Stimulated activated CD4-positive, alpha-beta T cell treated with anti-CD3 and anti-CD28 coated beads, Interleukin-2, amount 100 ng/mL, for 48 hours (primary cell): Measurements from ENCODE around the gene ASB16.

Experiments
- DNase-seq, 2 donors: peaks; one replicate each; pipeline ENCODE4 v3.0.0-alpha.2; 2020

ASB16 gene

DNA sequence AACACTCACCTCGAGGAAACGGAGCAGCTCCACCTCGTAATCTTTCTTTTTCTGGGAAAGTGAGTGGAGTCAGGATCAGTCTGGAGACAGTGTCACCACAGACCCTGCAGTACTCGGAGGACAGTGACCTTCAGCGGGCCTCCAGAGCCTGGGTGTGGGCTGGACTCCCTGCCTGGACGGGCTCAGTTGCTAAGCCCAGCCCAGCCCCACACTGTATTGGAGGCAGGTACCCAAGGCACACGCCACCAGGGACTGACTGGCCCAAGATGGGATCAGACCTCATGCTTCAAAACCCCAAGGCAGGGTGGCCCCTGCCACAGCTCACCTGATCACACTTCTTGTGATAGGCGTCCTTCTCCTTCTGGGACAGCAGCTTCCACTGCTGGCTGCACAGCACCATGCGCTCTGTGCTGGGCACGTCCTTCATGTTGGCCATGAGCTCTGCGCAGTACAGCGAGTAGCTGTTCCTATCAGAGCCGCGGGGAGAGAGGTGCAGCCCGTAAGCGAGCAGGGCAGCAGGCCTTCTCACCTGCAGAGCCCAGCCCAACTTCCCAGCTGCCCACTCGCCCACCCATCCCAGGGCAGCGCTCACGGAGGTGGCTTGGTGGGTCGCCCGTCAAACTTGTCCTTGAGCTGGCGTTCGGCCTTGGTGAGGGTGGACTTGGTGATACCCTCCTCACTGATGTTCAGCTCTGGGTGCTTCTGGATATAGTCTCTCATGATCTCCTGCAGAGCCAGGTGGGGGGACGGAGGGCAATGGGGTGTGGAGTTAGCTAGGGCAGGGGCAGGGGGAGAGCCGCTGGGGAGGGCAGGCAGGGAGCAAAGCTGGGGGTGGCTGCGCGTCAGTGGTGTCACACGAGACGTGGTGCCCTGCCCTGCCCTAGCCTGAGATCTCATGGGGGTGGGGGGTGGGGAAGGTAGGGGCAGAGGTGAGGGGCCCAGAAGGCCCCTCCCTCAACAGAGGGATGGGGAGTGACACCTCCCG, 41.1 kb downstream of the ASB16 start:
- DNase-seq = no peak

- no peak for DNase-seq
These were observed 42.3 kb downstream of the ASB16 start for GRCh38 chr17:44212507-44213402.

GRCh38 chr17:44213403-44214229, 43.1 kb downstream of the ASB16 start:
- no peak for DNase-seq

- no peak for DNase-seq
These were observed 43.7 kb downstream of the ASB16 start for GRCh38 chr17:44214230-44214494.

DNA sequence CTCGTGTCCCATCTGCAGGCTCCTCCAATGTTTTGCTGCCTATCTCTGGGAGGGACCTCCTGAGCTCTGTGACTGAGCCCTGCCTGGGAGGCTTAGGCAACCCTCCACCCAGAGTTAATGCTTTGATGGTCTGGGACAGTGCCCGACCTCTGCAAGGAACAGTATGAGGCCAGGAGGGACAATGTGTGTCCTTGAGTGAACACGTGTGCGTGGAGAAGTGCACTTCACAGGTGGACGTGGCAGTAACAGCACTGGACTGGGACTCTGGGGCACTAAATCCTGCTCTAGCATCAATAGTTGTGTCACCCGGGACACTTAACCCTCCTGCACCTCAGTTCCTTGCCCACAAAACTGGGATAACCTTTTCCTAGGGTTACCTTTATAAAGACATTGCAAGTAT, 44.4 kb downstream of the ASB16 start:
- no peak for DNase-seq

DNA sequence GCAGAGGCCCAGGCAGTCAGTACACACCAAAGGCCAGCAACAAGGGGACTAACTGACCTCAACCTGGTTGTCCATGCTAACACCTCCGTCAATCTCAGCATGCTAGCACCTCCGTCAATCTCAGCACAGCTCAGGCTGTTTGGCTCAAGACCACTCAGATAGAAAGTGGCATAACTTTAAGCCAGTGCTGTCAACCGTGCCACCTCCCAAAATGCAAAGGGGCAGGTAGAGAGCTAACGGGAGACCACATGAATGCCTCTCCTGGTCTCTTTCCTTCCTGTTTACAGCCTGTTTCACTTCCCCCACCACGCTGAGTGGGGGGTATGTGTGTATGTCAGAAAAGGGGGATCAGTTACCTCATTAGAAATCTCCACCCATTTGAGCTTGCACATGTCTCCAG, 45.7 kb downstream of the ASB16 start:
- no peak for DNase-seq

DNA sequence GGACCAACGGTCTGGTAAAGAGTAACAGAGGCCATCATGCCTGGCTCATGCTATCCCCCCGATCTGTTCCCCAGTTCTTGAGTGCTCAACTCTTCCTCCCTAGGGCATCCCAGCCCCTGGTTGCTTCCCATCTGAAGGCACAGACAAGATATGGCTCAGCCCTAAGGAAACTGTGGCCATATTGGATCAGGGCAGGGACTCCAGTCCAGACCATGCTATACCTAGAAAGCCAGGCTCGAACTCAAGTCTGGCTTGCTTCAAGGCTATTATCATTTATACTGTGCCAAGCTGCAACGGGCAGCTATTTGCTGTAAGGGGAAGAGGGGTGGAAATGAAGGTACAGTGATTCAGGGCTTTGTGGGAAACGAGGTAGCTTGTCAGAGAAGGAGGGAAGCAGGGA, 46.2 kb downstream of the ASB16 start:
- no peak for DNase-seq

DNA sequence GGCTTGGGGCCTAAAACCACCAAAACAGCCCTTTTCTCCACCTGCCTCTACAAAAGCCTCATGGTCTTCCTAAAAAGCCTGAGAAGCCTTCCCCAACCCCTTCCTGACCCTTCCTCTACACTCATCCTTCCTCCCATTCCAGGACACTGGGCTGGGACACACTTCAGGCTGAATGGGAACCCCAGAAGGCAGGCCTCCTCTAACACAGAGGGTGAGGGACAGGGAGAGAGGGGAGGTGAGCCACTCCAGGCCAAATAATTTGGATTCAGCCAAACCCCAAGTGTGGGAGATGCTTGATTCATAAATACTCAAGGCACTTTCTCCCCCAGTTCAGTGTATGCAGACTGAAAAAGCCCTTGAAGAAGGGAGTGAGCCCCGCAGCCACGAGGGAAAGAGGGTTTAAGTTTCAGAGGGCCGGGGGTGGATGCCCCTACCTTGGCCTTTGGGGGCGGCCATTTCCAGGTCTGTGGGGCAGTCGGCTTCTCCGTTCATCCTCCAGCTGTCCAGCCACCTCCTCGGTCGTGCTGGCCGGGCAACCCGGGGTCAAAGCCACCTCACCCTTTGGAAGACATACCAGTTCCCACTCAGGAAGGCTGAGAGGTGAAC, 47.3 kb downstream of the ASB16 start:
- DNase-seq = no peak

GRCh38 chr17:44218344-44219107, 48.0 kb downstream of the ASB16 start:
- DNase-seq = peak; percentile 80 to 81

DNA sequence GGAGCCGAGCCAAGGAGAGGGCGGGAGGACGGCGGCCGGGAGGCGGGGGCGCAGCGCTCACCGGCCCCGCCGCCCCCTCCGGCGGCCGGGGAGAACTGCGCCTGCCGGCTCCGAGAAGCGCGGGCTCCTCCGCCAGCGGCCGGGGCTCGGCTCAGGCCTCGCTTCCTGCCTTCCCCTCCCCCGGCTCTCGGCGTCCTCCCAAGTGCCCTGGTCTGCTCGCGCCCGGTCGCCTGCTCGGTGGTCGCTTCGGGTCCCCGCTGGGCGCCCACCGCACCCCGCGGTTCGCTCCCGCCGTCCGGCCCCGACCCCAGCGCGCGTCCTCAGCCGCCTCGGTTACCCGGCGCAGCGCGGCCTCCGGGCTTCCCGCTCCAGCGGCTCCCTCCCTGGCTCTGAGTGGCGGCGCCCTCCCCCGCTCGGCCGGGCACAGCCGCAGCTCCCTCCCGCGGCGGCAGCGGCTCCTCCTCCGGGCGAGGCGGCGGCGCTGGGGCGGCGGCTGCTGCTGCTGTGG, 48.7 kb downstream of the ASB16 start:
- peak; percentile 51 to 73 for DNase-seq

GRCh38 chr17:44219616-44220212, 49.2 kb downstream of the ASB16 start, which contains the start of gene UBTF:
Gene UBTF, minus strand, starts transcription at chr17:44219675. Its CDS starts 1,446 bp downstream, at chr17:44218229.
- DNase-seq = peak; percentile 34 to 56

GRCh38 chr17:44220213-44221083, 49.9 kb downstream of the ASB16 start:
- DNase-seq = no peak

GRCh38 chr17:44221084-44221861, 50.8 kb downstream of the ASB16 start:
- peak; percentile 45 to 54 for DNase-seq

DNA sequence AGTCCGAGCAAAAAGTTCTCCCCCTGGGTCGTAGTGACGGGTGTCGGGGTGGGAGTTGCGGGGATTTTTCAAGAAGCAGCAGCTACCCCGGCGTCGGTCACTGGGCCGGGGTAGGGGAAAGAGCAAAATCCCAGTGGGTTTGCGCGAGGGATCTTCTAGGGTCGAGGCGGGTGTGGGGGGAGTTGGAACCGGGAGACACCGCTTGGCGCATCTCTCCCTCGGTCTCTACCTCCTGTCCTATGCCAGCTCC, 51.3 kb downstream of the ASB16 start:
- DNase-seq = no peak

GRCh38 chr17:44222112-44222869, 51.8 kb downstream of the ASB16 start:
- no peak for DNase-seq

DNA sequence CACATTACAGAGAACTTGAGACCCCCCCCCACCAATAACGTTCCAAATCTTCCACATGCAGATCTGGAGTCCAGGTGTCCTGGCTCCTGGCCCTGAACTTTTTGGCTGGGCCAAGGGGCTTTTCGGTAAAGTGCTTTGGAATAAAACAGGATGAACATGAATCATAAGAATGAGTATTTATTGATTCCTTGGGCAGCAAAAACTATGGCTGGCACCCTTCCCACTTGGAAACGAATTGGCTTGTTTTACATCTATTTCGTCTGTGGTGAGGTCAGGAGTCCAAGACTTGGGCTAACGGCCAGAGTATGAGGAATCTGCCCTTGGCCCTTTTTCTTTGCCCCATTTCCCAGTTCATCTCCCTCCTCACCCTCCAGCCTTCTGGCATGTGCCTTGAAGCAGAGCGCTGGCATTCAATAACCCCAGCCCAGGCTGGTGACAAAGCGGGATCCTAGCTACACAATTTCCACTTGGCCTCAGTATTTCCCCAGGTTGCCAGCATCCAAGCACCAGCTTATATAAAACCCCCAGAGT, 53.1 kb downstream of the ASB16 start:
- no peak for DNase-seq
